AG09319 (cell line): ENCODE results near the gene EPB41L2.
"Not testable (repeated sequence)": the region's sequence is repeated elsewhere in the genome, so short reads cannot be mapped to it uniquely, and the experiment has no call there.

Source experiments
- DNase-seq: peaks from one replicate; pipeline ENCODE4 v3.0.0-alpha.2; 2010; ENCODE audit warnings: low read depth; ENCODE audit errors: extremely low read depth
- CTCF ChIP-seq: IDR thresholded peaks from 2 replicates; pipeline ENCODE4 v1.5.1; 2011; ENCODE audit warnings: low read depth, mild to moderate bottlenecking, inconsistent platforms, low read length, moderate library complexity

EPB41L2 gene

GRCh38 chr6:131093334-131093733 is 30.3 kb upstream of the EPB41L2 start:
- no peak for DNase-seq
- no peak for TF ChIP-seq CTCF

- not testable (repeated sequence) for DNase-seq
These were observed 28.9 kb upstream of the EPB41L2 start for GRCh38 chr6:131091944-131092343.

- DNase-seq, result not testable (repeated sequence)
These were observed 27.3 kb upstream of the EPB41L2 start for GRCh38 chr6:131090339-131090738.

- DNase-seq, result no peak
- no peak for TF ChIP-seq CTCF
These were observed 21.9 kb upstream of the EPB41L2 start for GRCh38 chr6:131084982-131085381.

GRCh38 chr6:131083687-131084086 is 20.6 kb upstream of the EPB41L2 start:
- TF ChIP-seq CTCF, result no peak
- no peak for DNase-seq

GRCh38 chr6:131082335-131082734 is 19.3 kb upstream of the EPB41L2 start:
- no peak for TF ChIP-seq CTCF
- no peak for DNase-seq

- no peak for DNase-seq
- TF ChIP-seq CTCF, result no peak
These were observed 17.0 kb upstream of the EPB41L2 start for GRCh38 chr6:131080084-131080483.

GRCh38 chr6:131073577-131073976 is 10.5 kb upstream of the EPB41L2 start:
- no peak for DNase-seq
- TF ChIP-seq CTCF, result no peak

- no peak for DNase-seq
- TF ChIP-seq CTCF, result no peak
These were observed 7.0 kb upstream of the EPB41L2 start for GRCh38 chr6:131070061-131070460.
